Tibial artery (tissue), 4 donors: ENCODE data around the gene SORCS1.

Experiments used
- DNase-seq, 2 donors: peaks; one replicate each; pipeline ENCODE4 v3.0.0-alpha.2; 2019
- H3K27ac ChIP-seq, 2 donors: fragments of 200-600 bp; sonication (generic) in 1 of 2; 1 replicate in 1 of 2; 2 replicates in 1 of 2; pipeline ENCODE4 v1.5.1; 2018 to 2019; ENCODE audit warnings: mild to moderate bottlenecking in 1 of 2
- H3K27me3 ChIP-seq, 2 donors: fragments of 200-600 bp; sonication (generic) in 1 of 2; one replicate each; pipeline versions ENCODE4 v1.5.1 to v1.6.0; 2016 to 2019
- H3K36me3 ChIP-seq, 3 donors: fragments of 200-600 bp; sonication (generic) in 2 of 3; one replicate each; pipeline ENCODE4 v1.5.1; 2016 to 2019; ENCODE audit warnings: mild to moderate bottlenecking in 2 of 3
- H3K4me1 ChIP-seq, 4 donors: fragments of 200-600 bp; sonication (generic) in 2 of 4; 1 replicate in 3 of 4; 2 replicates in 1 of 4; pipeline ENCODE4 v1.5.1; 2016 to 2019
- H3K4me3 ChIP-seq, 2 donors: fragments of 200-600 bp; sonication (generic) in 1 of 2; 1 replicate in 1 of 2; 2 replicates in 1 of 2; pipeline ENCODE4 v1.5.1; 2018 to 2019; ENCODE audit warnings: mild to moderate bottlenecking in 2 of 2
- H3K9me3 ChIP-seq, 3 donors: fragments of 200-600 bp; sonication (generic) in 1 of 3; one replicate each; pipeline ENCODE4 v1.5.1; 2016 to 2019
- intact Hi-C: fragments of 100-400 bp; cut with DNase I; formaldehyde crosslinking; loops from one replicate; pipeline ENCODE4 v1.15.0; 2023; ENCODE audit warnings: low total_unique reads
- TF ChIP-seq, protein P1 (sequence below), 2 experiments: fragments of 200-600 bp in 1 of 2; fragments of 450-650 bp in 1 of 2; IDR thresholded peaks; one replicate each; pipeline ENCODE4 v1.5.1; 2017 to 2019; ENCODE audit warnings: antibody characterized with exemption in 2 of 2, mild to moderate bottlenecking in 1 of 2, moderate library complexity in 1 of 2

The SORCS1 gene

DNA sequence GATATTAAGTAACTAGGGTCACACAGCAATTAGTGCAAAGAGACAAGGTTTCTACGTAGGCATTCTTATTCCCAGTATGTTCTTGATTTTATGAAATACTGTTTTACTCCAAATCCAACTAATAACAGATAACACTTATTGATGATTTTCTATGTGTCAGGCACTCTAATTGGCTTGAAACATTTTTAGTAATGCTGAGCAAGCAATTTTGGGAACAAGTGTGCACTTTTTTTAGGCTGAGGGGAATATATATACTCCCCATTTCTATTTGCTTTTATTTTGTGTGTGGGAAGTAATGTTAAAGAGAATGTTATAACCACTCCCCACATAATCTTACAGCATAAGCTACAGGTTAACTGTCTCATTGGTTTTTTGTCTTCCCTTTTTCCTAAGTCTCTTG is 4.2 kb upstream of the SORCS1 start:
- intact Hi-C loops = no loop called here
- Histone ChIP-seq H3K4me1 (peaks cover 0 to 10% (median 0%) of the 10 kb centered on the region in 4 donors), H3K27me3 (peaks cover 0 to 24% of the 10 kb centered on the region in 2 donors), H3K36me3 (no peaks in the 10 kb centered on the region), H3K4me3 (no peak overlapping the region), H3K27ac (no peak overlapping the region), H3K9me3 (no peaks in the 10 kb centered on the region)
- TF ChIP-seq, protein P1, sequence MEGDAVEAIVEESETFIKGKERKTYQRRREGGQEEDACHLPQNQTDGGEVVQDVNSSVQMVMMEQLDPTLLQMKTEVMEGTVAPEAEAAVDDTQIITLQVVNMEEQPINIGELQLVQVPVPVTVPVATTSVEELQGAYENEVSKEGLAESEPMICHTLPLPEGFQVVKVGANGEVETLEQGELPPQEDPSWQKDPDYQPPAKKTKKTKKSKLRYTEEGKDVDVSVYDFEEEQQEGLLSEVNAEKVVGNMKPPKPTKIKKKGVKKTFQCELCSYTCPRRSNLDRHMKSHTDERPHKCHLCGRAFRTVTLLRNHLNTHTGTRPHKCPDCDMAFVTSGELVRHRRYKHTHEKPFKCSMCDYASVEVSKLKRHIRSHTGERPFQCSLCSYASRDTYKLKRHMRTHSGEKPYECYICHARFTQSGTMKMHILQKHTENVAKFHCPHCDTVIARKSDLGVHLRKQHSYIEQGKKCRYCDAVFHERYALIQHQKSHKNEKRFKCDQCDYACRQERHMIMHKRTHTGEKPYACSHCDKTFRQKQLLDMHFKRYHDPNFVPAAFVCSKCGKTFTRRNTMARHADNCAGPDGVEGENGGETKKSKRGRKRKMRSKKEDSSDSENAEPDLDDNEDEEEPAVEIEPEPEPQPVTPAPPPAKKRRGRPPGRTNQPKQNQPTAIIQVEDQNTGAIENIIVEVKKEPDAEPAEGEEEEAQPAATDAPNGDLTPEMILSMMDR (IDR thresholded peaks at IDR 0.05) = no peak
- DNase-seq = no peak

DNA sequence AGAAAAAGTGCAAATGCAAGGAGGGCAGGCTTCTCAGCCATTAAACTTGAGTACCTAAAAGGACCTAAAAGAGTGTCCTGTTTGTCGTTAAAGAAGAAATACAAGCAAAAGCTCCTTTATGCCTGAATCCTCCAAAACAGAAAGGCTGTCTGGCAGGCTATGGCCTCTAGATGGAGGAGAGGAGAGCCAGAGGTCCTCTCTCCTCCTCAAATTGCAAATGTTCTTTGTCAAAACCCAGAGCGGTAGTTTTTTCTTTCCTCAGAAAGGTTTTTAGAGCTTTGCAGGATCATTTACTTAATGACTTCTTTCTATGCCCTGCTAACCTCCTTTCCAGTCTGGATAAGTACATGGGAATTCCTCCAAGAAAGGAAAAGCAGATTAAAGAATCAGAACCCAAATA is 1.9 kb upstream of the SORCS1 start:
- Histone ChIP-seq H3K27ac (no peak overlapping the region), H3K4me1 (peaks cover 0 to 10% (median 0%) of the 10 kb centered on the region in 4 donors), H3K36me3 (no peaks in the 10 kb centered on the region), H3K27me3 (peaks cover 0 to 35% of the 10 kb centered on the region in 2 donors), H3K9me3 (no peaks in the 10 kb centered on the region), H3K4me3 (no peak overlapping the region)
- intact Hi-C loops = no loop called here
- no peak for DNase-seq
- TF ChIP-seq, protein P1 (IDR thresholded peaks at IDR 0.05) = no peak

DNA sequence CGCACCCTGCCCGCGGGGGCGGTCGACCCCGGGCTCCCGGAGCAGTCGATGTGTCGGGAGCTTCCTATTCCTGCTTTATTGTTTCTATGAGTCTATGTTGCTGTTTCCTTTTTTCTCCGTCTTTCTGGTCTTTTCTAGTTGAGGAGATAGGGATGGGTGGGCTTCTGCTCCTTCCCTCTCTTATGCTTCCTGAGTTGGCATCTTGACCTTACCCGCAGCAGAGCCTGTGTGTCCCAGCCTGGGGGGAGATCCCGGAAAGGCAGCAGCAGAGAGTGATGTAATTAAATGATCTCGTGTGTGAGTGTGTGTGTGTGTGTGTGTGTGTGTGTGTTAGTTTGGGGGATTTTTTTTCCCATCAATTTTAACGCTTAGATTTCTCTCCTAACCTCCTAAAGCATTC is 486 bp upstream of the SORCS1 start:
- H3K4me3 ChIP-seq = peak overlapping the region in 1 of 2 donors; percentile 6
- H3K27me3 ChIP-seq = peaks cover 0 to 38% of the 10 kb centered on the region in 2 donors
- intact Hi-C loops = no loop called here
- H3K4me1 ChIP-seq = peaks cover 0 to 10% (median 0%) of the 10 kb centered on the region in 4 donors
- no peaks in the 10 kb centered on the region for H3K9me3 ChIP-seq
- TF ChIP-seq, protein P1 (IDR thresholded peaks at IDR 0.05) = no peak
- no peak overlapping the region for H3K27ac ChIP-seq
- no peaks in the 10 kb centered on the region for H3K36me3 ChIP-seq
- no peak for DNase-seq

DNA sequence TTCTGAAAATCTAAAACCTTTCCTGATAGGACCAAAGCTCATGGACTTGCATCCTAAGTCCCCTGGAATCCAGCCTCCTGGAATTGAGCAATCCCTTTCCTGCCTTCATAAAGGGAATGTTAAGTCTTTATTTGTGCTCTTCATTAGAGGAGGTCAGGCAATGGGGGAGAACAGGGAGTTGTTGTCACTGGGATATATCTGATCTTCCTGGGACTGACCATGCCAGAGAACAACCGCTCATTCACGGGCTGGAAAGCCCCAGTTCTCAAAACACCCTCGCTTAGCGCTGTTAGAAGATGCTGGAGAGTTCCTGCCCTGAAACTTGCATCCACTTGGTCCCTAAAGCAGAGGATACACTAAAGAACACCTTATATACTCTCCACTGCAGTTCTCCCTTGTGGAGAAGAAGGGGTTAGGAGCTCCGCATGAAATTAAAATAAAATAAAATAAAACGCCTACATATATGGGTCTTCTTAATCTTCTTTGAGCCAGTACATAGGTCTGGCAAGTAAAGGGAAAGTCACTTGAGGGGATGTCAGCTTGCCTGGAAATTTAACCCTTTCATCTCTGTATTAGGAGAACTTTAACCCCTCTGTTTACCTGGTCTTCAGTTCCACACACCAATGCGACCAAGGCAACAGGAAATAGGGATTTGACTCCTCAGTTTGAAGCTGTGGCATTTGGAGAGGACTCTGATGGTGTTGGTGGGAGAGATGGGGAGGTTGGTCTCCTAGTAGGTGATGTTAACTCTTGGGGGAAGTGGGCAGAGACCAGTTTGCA is 1.2 kb downstream of the SORCS1 start:
- TF ChIP-seq, protein P1 (IDR thresholded peaks at IDR 0.05) = no peak
- no peak for DNase-seq
- no peak overlapping the region for H3K4me3 ChIP-seq
- no peaks in the 10 kb centered on the region for H3K36me3 ChIP-seq
- peaks cover 0 to 38% of the 10 kb centered on the region in 2 donors for H3K27me3 ChIP-seq
- no peaks in the 10 kb centered on the region for H3K9me3 ChIP-seq
- H3K27ac ChIP-seq = no peak overlapping the region
- intact Hi-C loops = no loop called here
- peaks cover 0 to 10% (median 0%) of the 10 kb centered on the region in 4 donors for H3K4me1 ChIP-seq

DNA sequence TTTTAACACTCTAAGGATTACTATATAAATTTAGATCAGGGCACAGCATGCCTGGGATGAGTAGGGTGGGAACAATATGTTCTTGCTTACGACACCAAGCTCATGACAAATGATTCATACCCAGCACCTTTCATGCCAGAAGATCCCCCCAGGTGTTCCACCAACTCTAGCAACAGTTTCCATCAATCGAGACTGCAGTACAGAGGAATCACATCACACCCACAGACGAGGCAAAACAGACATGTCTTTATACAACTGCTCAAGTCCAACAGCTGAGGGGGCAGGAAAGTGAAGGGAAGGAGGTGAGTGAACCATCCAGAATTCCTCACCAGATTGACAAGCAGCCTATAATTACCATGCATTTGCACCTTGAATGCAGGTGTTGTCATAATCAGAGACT is 3.6 kb downstream of the SORCS1 start:
- Histone ChIP-seq H3K9me3 (no peaks in the 10 kb centered on the region), H3K4me3 (no peak overlapping the region), H3K4me1 (peaks cover 0 to 10% (median 0%) of the 10 kb centered on the region in 4 donors), H3K27ac (no peak overlapping the region), H3K27me3 (peaks cover 0 to 29% of the 10 kb centered on the region in 2 donors), H3K36me3 (no peaks in the 10 kb centered on the region)
- intact Hi-C loops = no loop called here
- DNase-seq = no peak
- TF ChIP-seq, protein P1 (IDR thresholded peaks at IDR 0.05) = no peak
